Mucosa of gallbladder (tissue), 1 donor: ENCODE results near the gene RTL1. TPM values are rescaled to one million over a fixed set of nuclear protein-coding genes. Genes with fewer than 3 reads are reported as not detected.

ENCODE experiments used
- DNase-seq: peaks from one replicate; pipeline ENCODE4 v3.0.0-alpha.2; 2020; ENCODE audit warnings: low spot score
- total RNA-seq: library from RNA; stranded (reverse); gene quantifications from one replicate; pipeline ENCODE4 v1.2.1, GENCODE V29; 2021
- donor health status: DM: no; HTN: no; CAD: no.

The RTL1 gene
- total RNA-seq: 0.09 TPM

DNA sequence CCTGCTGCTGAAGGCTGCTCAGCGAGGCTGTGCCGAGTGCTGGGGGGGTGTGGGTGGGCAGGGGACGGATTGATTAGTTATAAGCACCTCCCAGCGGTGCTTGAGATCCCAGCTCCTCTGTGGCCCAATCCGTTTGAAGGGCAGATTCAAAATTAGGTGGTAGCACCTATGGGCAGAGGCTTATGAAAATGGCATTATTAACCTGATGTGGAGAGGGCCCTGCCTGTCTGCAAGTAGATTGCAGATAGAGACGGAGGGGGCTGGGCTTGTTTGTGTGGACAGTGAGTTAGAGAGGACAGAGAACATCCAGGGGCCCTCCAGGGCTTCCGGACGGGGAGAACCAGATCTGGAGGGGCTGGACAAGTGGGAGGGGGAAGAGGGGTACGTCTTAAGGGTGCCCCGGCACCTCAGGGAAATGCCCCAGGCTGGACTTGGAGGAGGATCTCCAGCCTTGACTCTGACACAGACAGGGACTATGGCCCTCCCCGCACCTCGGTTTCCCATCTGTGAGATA, at the start of gene RTL1:
TSS of gene RTL1 (minus strand) at position 51 of the 514 bp plus-strand sequence. CDS start 18,934 bp downstream, outside the sequence.
- no peak for DNase-seq

DNA sequence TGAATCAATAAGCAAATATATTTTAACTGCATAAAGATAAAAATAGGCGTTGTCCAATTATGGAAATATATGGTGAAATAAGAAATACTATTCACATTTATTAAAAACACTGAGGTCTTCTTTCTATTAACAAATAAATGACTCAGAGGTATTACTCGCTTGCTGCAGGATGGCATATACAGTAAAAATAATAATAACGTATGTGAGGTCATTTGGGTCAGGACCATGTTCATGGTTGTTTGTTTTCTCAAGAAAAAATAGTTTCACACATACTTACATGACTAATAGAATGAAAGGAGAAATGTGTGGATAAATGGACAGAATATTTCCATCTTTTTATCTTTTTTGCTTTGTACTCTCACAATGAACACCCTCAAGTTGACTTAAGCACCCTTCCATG, 46.5 kb upstream of the RTL1 start:
- DNase-seq: no peak

DNA sequence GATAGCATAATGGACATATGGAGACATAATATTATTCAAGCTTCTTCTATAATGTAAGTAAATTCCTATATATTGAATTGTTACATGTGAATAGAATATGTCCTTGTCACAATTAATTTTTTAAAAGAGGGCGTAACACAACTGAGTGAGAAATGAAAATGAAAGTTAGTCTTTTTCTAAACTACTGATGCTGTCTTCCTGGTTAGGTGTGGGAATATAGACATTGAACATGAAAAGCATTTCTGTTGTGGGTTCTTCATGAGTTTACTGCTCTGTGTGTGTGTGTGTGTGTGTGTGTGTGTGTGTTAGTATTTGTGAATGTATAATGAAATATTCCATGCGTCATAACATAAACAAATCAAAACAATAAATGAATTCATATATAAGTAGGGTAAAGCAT, 40.5 kb upstream of the RTL1 start:
- no peak for DNase-seq

DNA sequence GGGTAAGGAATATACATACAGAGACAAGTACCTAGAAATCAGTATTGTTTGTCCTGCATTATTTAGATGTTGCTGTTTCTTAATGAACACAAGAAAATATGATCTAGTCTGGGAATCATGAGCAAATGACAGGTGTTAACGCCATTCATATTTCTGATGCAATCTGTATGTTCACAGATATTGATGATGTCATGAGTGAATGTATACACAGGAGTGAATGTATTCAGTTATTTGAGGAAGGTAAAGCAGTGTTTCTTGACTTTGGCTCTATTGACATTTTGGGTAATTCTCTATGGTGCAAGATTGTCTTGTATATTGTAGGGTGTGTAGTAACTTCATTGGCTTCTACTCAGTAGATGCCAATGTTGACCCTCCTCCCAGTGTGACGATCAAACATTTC, 26.7 kb upstream of the RTL1 start:
- DNase-seq: no peak

DNA sequence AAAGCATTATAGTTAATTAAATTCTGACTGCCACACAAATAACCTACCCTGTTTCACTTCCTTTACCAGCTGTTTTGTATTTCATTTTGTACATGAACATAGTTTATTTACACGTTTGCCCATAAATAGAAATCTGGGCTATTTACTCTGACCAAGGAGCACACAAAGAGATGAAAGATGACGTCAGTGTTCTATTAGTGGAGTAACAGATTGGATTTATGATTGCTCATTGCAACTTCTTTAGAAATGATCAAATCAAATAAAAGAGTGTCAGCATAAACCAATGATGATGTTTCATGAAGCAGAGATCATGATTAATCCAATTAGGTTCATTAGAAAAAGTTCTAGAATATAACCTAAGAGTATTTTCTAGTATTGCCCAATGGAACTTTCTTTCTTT, 12.0 kb upstream of the RTL1 start:
- no peak for DNase-seq

DNA sequence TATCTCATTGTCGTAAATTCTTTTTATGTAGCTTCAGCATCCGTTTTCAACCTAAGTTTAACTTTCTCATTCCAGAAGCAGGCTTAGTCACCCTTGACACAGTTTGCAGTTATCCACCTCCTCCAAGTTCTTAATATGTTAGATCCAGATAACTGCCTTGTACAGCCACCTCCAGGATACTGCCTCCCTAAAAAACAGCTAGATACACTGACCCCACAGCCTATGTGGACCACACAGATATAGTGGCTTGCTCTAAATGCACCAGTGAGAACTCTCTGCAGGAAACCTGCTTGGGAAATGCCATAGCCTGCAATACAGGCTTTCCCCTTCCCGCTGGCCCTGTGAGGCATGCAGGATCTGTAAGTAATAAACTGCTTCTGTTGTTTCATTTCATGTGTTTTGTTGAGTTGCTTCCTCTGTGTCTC, 11.1 kb upstream of the RTL1 start:
- no peak for DNase-seq

DNA sequence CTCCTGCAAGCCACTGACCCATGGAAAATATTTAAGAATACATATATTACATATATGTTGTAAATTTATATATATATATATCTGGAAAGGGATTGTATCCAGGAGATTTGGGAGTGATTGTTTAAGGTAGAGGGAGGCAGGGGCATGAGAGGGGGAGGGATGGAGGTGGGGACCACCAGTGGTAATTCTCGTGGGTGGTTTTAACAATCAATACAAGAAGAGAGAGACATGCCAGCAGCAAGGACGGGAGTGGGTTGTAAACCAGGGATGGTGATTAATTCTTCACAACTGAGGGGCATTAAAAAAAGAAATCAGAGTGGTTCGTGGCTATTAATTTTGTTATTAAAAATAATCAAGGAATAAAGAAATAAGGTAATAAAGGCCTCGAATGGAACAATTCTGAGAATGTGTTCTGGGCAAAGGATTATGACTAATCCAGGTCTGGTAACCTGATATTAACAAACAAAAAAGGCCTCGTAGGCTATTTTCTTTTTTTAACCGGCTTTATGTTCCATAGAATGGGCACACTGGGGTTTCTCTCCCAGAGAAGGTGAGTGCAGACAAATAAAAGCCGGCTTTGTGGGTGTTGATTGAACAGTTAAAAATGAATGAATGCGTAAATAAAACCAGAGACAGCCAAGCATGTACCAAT, 8.3 kb upstream of the RTL1 start:
- DNase-seq: no peak

DNA sequence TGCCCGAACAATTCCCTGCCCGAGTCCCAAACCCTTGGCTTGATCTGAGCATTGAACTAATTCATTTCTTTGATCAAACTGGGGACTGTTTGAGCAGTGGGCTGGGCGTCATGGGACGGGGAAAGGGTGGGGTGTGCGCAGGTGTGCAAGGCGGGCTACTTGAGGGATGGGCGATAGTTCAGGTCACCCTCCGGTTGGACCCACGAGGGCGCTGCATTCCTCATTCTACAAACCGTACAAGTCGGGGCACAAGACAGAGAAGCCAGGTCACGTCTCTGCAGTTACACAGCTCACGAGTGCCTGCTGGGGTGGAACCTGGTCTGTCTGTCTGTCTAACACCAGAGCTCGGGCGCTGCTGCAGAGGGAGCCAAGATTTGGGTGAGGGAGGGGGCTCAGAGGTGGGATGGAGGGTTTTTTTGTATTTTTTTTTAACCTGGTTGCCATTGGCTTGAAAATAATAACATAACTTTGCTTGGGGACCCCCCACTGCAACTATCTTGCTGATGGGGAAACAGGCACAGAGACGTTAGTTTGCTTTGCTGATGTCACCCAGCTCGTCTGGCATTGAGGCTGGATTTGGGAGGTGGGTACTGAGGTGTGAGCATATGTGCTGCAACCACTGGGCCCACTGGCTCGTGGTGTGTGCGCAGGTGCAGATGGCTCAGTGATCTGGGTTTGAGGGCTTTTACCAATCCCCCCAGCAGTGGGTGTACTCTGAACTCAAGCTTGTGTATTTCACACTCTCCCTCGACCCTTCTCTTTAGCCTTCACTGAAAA, 7.6 kb upstream of the RTL1 start:
- no peak for DNase-seq

DNA sequence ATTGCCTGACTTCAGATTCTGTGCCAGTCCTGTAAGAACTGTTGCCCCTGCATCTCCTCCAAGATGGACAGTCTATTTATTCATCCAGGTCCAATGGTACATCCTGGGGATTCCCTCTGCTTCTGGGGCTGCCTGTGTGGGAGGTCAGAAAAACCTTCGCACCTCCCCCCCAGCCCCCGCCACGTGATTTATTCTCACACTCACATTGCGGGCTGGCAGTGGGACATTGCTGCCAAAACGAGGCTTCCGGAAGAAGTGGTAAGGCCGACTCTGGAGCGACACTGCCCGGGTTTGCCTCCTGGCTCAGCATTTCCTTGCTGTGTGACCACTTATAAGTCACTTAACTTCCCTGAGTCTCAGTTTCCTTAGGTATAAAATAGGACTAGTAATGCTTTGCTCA, 5.9 kb upstream of the RTL1 start:
- no peak for DNase-seq

DNA sequence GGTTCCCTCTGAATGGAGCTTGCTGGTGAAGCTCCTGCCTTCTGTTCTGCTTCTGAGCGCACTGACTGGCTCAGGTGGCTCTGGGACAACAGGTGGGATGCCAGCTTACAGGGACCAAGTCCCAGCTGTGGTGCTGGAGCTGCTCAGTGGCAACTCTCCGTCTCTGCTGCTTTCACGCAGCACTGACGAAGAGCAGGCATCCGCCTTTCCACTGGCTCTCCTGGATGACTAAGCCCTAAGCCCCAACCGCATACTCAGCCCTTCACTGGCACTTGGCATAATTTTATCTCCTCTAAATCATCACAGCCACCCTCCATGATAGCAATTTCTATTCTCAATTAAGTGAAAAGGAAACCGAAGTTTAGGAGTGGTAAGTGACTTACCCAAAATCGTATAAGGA, 3.7 kb upstream of the RTL1 start:
- no peak for DNase-seq

DNA sequence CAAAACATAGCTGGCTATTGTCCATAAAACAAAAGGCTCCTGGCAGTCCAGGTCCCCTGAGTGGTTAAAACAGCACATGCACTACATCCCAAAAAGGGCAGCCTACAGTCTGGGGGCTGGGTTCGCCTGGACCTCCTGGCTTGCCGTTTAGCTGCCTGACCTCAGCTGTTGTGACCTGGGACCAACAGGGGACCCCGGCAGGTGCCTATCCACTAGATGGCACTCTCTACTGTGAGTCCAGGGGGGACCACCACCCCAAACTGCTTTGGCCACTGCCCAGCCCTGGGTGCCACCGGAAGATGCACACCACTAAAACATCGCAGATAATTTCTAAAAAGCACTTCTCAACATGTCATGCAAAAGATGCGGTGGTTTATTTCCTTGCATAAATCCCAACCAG, 2.9 kb upstream of the RTL1 start:
- DNase-seq: no peak

DNA sequence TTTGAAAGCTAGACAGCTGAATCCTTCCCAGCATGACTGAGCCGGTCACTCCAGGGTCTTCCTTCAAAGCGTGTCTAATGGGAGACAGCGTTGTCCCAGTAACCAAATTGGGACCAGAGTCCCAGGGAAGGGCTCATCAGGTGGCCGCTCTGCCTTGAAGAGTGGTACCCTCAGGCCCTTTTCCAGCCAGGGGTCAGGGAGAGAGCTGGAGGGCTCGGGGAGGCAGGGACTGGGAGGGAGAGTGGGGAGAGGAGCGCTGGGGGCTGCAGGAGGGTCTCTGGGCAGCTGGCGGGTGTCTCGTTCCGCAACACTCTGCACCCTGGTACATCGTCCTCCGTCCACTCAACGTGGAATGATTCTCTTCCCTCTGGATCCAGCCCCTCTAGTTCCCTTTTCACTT, 1.6 kb upstream of the RTL1 start:
- DNase-seq: no peak

DNA sequence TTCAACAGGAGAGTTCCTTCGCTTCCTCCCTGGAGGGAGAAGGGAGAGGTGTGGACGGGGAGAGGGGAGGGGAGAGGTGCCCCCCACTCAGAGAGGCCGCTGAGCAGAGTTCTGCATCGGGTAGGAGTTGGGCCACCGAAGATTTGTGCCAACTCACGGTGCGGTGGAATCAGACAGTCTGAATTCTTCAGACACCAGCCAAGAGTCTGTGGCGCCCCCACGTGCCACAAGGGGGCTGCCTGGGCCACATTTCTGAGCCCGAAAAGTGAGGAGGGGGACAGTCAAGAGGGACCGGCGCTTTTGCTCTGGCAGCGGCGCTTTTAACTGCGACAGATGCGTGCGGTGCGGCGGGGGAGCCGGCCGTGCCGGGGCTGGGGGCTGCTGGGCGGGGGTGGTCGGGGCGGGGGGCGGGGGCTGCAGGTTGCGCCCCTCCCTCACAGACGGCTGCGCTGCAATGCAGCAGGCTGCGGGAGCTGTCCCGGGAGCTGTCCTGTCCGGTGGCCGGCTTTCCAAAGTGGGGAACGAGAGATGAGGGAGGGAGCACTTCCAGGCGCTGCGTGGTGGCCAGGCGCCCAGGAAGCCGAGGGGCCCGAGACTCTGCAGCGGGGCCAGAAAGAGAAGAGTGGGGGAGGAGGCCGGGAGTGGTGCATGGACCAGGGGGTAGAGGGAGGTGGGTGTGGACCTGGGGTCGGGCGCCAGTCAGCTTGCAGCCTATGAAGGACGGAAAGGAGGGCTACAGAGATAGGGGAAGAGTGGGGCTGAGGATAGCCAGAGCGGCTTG, 975 bp upstream of the RTL1 start:
- DNase-seq: no peak

DNA sequence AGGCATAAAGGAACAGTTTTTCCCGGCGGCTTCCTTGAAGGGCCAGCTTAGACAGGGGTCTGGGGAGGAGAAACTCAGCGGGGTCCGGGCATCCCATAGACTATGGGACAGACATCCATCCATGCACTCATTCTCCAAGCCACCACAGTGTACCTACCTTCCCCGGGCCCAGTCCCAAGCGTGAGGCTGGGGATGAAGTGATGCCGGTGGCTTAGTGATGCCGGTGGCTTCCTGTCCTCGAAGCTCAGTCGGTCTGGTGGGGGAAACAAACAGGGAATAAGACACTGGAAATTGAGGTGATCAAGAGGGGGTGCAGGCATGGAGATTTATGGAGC, 421 bp downstream of the RTL1 start:
- no peak for DNase-seq

DNA sequence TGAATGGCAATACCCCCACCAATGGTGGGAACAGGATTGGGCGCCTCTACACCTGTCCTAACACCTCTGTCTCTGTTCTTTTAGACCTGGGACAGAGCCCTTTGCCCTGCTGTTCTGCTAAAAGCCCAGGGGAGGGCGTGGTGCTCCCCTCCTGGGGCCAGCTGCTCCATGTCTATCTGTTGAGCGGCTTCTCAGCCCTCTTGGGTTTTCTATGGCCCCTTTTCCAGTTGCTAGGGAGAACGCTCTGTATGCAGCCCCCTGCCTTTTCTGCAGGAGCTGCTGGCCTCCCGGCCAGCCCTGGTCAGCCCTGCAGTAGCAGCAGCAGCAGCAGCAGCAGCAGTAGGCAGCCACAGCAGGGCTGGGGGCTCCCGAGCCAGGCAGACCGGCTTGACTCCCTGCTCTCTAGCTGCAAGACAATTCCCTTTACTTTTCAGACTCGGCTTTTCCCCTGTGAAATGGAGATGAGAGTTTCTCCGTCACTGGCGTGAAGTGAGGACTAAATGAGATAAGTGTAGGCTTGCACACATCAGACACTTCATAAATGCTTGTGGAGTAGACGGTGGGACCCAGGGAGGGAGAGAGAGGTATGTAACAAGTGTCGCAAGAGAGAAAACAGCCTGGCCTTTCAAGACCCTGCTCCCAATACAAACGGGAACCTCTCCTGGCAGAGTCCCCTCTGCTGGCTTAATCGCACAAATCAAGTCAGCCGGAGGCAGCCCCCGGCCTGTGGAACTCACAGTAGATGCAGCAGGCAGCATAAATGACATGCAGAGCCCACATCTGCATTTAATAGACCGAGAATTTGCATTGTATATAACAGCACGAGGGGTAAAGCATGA, 1.0 kb downstream of the RTL1 start:
- DNase-seq: no peak

DNA sequence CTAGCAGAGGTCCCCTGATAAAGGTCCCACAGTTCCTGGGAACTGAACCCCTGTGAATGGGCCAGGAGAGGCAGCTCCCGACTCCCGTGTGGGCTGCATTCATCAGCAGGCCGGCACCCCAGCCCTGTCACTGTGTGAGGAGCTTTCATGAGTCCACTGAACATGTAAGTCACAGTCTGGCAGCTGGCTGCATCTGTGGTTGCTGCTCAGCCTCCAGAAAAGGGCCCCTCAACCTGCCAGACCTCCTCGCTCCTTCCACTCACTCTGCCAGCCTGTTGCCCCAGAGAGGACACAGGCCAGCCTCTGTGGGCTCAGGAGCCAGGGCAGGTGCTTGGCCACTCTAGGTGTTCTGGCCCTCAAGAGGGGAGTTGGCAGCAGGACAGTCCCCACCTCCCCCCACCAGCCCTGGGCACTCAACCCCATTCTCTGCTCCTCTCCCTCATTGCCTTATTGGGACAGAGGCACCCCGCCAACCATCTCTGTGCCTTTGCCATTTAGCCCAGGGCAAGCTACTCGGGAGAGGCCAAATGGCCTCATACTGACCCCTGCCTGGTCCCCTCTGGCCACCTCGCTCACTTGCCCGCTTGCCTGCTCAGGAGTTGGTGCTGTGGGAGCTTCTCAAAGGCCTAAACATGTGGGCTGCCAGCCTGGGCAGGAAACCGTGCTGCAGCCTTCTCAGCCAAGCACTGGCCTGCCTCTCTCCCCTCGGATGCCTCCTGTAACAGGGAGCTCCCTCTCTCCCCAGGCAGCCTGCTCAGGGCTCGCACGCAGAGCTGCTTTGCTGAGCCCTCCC, 1.9 kb downstream of the RTL1 start:
- no peak for DNase-seq

DNA sequence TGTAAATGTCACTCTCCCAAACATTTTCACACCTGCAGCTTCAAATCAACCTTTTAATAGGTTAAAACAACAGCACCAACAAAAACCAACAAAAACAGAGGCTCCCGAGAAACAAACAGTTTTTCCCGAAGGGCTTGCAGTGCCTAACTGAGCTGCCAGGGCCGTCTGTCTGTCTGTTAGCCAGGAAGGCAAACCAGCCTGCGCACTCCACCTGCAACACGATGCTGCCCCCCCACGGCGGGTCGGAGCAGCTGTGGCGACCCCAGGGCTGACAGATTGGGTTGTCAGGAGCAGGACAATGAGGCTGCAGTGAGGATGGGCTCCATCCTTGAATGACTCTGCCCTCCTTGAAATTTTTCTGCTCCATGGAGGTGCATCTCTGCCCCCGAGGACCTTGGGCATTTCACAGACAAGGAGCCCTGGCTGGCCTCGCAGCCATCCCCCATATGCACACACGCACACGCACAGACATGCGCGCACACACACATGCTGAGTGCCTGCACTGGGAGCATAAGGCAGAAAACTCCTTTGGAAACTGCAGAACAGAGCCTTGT, 2.6 kb downstream of the RTL1 start:
- peak; percentile 10 for DNase-seq

DNA sequence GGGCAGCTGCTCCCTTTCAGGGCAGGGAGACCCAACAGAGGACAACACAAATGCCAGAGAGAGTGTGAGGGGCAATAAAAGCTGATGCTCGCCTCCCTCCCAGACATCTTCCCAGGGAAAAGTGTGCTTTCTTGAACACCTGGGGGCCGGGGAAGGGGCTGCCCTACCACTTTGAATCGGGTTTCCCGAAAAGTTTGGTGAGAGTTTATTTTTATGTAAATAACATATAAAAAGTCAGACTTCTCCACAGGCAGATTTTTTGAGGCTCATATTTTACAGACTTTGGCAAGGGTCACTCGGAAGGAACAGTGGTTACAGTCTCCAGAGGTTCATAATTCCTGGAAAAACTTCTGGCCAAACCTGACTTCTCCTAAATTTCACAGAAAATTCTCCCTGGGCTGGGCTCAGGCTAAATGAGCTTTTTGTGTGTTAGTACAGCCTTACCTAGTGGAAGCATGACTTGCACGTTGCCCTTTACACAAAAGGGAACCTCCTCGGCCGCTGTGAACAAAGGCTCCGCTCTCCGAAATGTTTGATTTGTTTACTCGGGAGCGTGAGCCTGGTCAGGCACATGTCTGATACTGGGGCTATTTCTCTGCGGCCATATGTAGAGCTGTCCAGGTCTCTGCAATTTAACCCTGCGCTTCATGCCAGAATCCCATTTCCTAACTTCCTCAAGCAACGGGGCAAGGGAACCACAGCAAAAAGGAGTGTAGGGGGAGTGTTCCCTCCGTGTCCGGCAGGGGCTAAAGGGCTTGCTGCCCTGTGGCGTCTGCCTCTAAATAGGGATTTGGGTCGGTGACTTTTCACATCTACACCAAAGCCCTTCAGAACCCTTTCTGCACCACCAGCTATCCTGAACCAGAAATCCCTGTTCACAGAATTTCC, 3.4 kb downstream of the RTL1 start:
- DNase-seq: peak; percentile 28
